ENCODE measurements around the gene MLLT10. TPM values are rescaled to one million over a fixed set of nuclear protein-coding genes. Genes with fewer than 3 reads are reported as not detected.

MLLT10 gene
- total and polyA plus RNA-seq, 2 of the 8 experiments (the other 6 are each of a cell fraction or from before 2014, with no cell fraction given): 53.1 to 62.1 TPM

GRCh38 chr10:21751341-21752310, 217.6 kb downstream of the MLLT10 start (continued):
- no peak for TF ChIP-seq CBX8 (IDR thresholded peaks at IDR 0.05; ENCODE audit: borderline replicate concordance, low read depth, low read length)
- peak; percentile 35; the same call in 1 of the 2 replicates for TF ChIP-seq TEAD4 (IDR thresholded peaks at IDR 0.05; ENCODE audit: low read depth, low read length)
- no peak for TF ChIP-seq NRF1 (IDR thresholded peaks at IDR 0.05; ENCODE audit: low read depth, low read length)
- no peak for TF ChIP-seq KDM4A (IDR thresholded peaks at IDR 0.05; ENCODE audit: low read depth, low read length, severe bottlenecking)
- no peak for TF ChIP-seq EZH2 (IDR thresholded peaks at IDR 0.05; ENCODE audit: low read depth, low read length, severe bottlenecking)
- no peak for TF ChIP-seq KDM1A (IDR thresholded peaks at IDR 0.05; ENCODE audit: borderline replicate concordance, low read length)
- TF ChIP-seq MAFK (IDR thresholded peaks at IDR 0.05; ENCODE audit: low read depth, low read length): no peak
- no peak for TF ChIP-seq RAD21 (IDR thresholded peaks at IDR 0.05 in 1 of 2, conservative IDR thresholded peaks at IDR 0.05 in 1 of 2; ENCODE audit: low read depth in 2 of 2, low read length in 2 of 2)
- no peak for TF ChIP-seq BRCA1 (IDR thresholded peaks at IDR 0.05; ENCODE audit: low read depth, low read length)
- no peak for TF ChIP-seq HDAC6 (IDR thresholded peaks at IDR 0.05; ENCODE audit: low read depth, low read length)
- no peak for TF ChIP-seq PHF8 (conservative IDR thresholded peaks at IDR 0.05; ENCODE audit: low read depth, low read length)
- TF ChIP-seq MAX (IDR thresholded peaks at IDR 0.05): no peak
- peak; percentile 40; the same call in 1 of the 2 replicates for TF ChIP-seq TAF1 (IDR thresholded peaks at IDR 0.05; ENCODE audit: low read depth, low read length)
- TF ChIP-seq SP2 (IDR thresholded peaks at IDR 0.05; ENCODE audit: low read length): no peak
- TF ChIP-seq YY1 (IDR thresholded peaks at IDR 0.05; ENCODE audit: low read depth, low read length): no peak
- TF ChIP-seq CTBP2 (IDR thresholded peaks at IDR 0.05; ENCODE audit: borderline replicate concordance, insufficient read depth, insufficient read length, low read length): no peak
- TF ChIP-seq FOSL1 (IDR thresholded peaks at IDR 0.05; ENCODE audit: insufficient read depth, low read depth, low read length): no peak
- no peak for TF ChIP-seq SIRT6 (IDR thresholded peaks at IDR 0.05; ENCODE audit: low read length)
- TF ChIP-seq CEBPB (IDR thresholded peaks at IDR 0.05; ENCODE audit: low read depth, low read length): no peak
- TF ChIP-seq ZNF274 (IDR thresholded peaks at IDR 0.05; ENCODE audit: borderline replicate concordance, extremely low read depth, low read length): no peak
- no peak for TF ChIP-seq SIX5 (IDR thresholded peaks at IDR 0.05; ENCODE audit: low read depth, low read length)
- no peak for TF ChIP-seq GABPA (IDR thresholded peaks at IDR 0.05; ENCODE audit: borderline replicate concordance, insufficient read depth, low read length)
- TF ChIP-seq CREB1 (IDR thresholded peaks at IDR 0.05): peak; percentile 18; the same call in 1 of the 2 replicates
- no peak for TF ChIP-seq TAF7 (optimal IDR thresholded peaks at IDR 0.05; ENCODE audit: borderline replicate concordance, low read depth, low read length)
